Choroid plexus epithelial cell (primary cell): ENCODE results near the gene CENPI.
"Not testable (repeated sequence)": the region's sequence is repeated elsewhere in the genome, so short reads cannot be mapped to it uniquely, and the experiment has no call there.

Experiments
- DNase-seq: peaks from one replicate; pipeline ENCODE4 v3.0.0-alpha.2; 2010; ENCODE audit warnings: low read depth
- H3K4me3 ChIP-seq: 2 replicates; pipeline ENCODE4 v1.5.1; 2011; ENCODE audit warnings: low read depth, mild to moderate bottlenecking, control low read depth, low read length, moderate library complexity
- CTCF ChIP-seq: conservative IDR thresholded peaks from 2 replicates; pipeline ENCODE4 v1.5.1; 2011; ENCODE audit warnings: low read depth, mild to moderate bottlenecking, control low read depth, inconsistent platforms, low read length, moderate library complexity

CENPI gene, protein sequence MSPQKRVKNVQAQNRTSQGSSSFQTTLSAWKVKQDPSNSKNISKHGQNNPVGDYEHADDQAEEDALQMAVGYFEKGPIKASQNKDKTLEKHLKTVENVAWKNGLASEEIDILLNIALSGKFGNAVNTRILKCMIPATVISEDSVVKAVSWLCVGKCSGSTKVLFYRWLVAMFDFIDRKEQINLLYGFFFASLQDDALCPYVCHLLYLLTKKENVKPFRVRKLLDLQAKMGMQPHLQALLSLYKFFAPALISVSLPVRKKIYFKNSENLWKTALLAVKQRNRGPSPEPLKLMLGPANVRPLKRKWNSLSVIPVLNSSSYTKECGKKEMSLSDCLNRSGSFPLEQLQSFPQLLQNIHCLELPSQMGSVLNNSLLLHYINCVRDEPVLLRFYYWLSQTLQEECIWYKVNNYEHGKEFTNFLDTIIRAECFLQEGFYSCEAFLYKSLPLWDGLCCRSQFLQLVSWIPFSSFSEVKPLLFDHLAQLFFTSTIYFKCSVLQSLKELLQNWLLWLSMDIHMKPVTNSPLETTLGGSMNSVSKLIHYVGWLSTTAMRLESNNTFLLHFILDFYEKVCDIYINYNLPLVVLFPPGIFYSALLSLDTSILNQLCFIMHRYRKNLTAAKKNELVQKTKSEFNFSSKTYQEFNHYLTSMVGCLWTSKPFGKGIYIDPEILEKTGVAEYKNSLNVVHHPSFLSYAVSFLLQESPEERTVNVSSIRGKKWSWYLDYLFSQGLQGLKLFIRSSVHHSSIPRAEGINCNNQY

DNA sequence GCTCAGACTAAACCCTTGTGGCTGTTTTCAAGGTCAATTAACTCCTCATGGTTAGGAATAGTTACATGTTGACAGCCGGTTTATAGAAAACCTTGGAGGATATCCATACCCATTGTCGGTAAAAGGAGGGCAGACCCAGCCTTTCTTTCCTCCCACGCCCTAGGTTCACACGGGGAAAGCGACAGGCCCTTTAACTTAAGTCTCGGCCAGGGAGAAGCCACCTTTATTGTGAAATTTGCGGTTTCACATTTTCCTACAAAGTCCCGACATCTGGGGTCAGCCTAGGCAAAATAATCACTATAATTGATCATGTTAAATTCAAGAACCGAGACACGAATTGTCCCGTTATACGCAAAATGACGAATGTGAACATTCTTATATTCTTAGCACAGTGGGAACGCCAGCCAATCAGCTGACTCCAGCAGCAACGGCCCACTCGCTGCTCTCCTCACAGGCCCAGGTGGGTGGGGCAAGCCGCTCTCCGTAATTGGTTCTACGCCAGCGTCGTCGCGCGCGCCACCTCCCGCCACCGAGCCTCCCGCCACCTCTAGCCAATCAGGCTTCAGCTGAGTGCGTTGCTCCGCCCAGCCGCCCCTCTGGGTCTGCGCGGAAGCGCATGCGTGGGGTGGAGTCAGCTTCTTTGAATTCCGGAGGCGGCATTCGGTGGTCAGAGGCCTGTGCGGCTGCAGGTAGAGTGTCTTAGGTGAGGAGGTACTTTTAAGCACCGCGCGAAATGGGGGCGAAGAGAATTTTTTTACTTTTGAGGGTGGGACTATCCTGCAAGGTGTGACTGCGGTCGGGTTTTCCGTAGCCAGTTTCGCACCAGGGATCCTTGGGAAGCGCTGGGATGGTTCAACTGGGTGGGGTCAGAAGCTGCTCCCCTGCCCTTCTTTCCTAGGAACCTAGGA is at the start of gene CENPI:
CENPI (plus strand) TSS at position 659 of the 908 bp plus-strand sequence. CDS start 2,867 bp downstream, outside the sequence.
- peak within 1 kb of the TSS; percentile 67 for H3K4me3 ChIP-seq

GRCh38 chrX:101051153-101051548 is 46.9 kb upstream of the CENPI start:
- no peak for TF ChIP-seq CTCF
- H3K4me3 ChIP-seq, result peak overlapping the region; percentile 68
- no peak for DNase-seq

More for the DNA sequence above, at the start of gene CENPI:
- DNase-seq, result peak; percentile 95
- TF ChIP-seq CTCF, result no peak

- H3K4me3 ChIP-seq, result peak within 1 kb of the TSS; percentile 68
- DNase-seq, result peak; percentile 74
- TF ChIP-seq CTCF, result no peak
Measured at GRCh38 chrX:101051549-101052302, 46.3 kb upstream of the CENPI start, which contains the start of gene TRMT2B. Gene TRMT2B, minus strand, starts transcription at chrX:101052111. Its CDS starts 9,822 bp downstream, at chrX:101042289.

DNA sequence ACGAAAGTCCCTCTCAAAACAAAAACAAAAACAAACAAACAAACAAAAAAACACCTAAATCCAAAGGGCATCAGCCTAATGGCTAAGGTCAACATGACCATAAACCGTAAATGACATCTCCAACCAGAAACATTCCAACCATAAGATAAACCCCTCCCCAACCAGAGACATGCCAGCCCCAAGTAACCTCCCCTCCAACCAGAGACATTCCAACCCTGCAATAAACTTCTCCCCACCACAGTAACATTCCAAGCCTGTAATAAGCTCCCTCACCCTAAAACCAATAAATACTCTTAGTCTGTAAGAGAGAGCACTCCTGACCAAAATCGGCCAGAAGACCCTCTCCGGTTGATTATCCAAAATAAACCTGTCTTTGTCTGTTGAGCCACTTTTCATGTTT is 41.5 kb upstream of the CENPI start:
- not testable (repeated sequence) for DNase-seq, H3K4me3 ChIP-seq

DNA sequence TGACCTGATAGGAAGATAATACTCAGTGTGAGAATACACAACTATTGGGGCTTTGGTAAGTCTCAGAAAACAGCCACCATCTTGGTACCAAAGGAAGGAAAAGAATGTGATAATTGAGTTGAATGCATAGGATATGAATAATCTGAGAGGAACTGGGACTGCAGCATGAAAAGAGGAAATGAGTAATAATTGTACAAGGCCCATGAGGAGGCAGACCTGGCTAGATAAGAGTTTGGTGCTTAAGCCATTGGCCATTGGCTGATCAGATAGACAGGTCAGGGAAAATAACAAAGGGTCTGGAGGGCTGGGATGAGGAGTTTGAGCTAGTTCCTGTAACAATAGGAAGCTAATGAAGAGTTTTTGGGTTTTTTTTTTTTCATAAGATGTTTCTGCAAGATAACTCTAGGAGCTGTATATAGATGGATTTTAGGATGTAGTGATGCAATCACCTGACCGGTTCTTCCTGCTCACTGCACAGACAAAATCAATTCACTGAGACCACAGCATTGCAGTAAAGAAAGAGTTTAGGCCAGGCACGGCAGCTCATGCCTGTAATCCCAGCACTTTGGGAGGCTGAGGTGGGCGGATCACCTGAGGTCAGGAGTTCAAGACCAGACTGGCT is 40.8 kb upstream of the CENPI start:
- peak; percentile 33 for DNase-seq
- TF ChIP-seq CTCF, result no peak
- H3K4me3 ChIP-seq, result no peak overlapping the region

GRCh38 chrX:101062176-101062575 is 35.8 kb upstream of the CENPI start:
- TF ChIP-seq CTCF, result no peak
- DNase-seq, result no peak
- H3K4me3 ChIP-seq, result no peak overlapping the region
